Measurements from ENCODE around the gene DYNLT4.
A peak's percentile ranks its signal among the peaks of the same experiment; 100 is the strongest.
"Not testable (repeated sequence)": the region's sequence is repeated elsewhere in the genome, so short reads cannot be mapped to it uniquely, and the experiment has no call there.

The DYNLT4 gene, protein sequence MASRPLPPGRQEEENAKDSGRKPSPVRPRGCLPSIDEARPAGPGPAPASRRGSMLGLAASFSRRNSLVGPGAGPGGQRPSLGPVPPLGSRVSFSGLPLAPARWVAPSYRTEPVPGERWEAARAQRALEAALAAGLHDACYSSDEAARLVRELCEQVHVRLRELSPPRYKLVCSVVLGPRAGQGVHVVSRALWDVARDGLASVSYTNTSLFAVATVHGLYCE

DNA sequence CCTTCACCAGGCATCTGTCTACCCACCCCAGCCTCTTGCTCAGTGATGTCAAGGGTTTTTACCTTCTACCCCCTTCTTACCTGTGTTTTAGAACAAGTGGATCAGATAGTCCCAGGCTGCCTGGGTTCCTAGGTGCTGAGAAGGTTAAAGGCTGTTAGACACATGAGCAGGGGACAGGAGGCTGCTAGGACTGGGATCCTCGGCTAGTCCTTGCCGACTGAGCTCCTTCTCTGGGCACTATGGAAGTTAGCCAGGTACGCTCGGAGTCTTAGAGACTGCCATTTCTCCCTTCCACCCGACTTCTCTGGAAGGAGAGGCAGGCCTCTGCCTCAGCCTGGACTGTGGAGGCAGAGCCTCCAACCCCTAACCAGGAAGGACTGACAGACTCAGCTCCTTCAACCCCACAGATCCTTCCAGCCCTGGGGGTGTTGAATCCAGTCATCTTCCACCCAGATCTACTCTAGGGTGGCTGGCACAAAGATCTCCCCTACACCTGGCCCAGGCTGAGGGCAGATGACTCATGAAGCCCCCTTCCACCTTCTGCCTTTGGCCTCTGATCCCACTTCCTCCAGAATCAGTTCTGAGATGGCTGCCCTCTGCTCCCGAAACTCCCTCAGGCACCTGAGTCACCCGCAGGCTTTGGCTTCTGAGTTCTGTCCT, at the start of gene DYNLT4:
Gene DYNLT4 (minus strand): TSS at position 648 of the 660 bp plus-strand sequence. CDS start 683 bp downstream, outside the sequence.
- peak; percentile 39 for DNase-seq

DNA sequence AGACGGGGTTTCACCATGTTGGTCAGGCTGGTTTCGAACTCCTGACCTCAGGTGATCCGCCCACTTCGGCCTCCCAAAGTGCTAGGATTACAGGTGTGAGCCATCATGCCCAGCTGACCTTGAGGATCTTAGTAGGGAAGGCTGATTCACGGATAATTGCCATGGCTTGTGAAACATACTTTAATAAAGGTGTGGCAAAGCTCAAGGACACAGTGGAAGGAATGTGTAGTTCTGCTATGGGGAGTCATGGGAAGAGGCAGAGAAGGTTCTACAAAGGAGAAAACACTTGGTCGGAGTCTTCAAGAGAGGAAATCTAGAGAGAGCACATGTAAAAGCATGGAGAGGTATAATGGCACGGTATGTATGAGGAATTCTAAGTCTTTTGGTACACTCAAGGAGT, 48.6 kb upstream of the DYNLT4 start:
- no peak for DNase-seq

DNA sequence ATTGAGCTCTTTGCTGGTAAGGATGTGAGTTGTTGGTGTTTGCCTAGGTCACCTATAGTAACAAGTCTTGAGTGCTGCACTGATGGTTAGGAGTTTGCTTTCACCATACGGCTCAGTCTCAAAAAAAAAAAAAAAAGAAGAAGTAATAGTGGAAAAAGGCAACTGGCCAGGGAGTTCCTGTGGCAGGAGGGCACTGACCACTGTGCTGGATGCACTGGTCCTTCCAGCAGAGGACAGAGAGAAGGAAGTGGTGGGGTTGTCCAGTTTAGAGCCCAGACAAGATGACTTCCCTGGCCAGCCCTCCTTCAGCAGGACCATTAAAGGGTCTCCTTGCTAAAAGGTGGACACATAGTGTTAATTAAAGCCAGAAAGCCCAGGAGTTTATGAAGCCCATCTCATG, 47.8 kb upstream of the DYNLT4 start:
- no peak for DNase-seq

DNA sequence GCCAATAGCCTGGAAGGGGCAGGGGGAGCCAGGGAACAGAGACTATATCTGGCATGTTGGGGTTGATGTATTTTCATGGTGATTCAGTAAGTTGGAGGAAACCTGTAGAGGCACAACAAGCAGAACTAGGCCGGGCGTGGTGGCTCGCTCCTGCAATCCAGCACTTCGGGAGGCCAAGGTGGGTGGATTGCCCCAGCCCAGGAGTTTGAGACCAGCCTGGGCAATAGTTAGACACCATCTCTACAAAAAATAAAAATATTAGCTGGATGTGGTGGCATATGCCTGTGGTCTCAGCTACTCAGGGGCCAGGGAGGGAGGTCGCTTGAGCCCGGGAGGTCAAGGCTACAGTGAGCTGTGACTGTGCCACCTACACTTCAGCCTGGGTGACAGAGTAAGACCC, 46.0 kb upstream of the DYNLT4 start:
- DNase-seq = no peak

DNA sequence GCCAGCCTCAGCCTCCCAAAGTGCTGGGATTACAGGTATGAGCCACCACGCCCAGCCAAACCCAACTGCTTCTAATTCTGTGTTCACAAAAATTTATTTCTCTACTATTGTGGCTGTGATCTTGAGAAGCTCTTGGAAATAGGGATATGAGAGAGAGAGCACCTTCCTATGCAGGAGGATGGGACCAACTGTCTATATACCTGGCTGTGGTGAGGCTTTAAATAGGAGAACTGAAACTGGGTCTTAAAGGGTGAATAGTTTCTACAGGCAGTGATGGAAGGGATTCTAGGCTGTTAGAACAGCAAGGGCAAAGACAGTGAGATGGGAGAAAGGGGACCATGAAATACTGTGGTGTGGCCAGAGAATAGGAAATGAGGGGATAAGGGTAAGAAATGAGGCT, 44.2 kb upstream of the DYNLT4 start:
- no peak for DNase-seq

DNA sequence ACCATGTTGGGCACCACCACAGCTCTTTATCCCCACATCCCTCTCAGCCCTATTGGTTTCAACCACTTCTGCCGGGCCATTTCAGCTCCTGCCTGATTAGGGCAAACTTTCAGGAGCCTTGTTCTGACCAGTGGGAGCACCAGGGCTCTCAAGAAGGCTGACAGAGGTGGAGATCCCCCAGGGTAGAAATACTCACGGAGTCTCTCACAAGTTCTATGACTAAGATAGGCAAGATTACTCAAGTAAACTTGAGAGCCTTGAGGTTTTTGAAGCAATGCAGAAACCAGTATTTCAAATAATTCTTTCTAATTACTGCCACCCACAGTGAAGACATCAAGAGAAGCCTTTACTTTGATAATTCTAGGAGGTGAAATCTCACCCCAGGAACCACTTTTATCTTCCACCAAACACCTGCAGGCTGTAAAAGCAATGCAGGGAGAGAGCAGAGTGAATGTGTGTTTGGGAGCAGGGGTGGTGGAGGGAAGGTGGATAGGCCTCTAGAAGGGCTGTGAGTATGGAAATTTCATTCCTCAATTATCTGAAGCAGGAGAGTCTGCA, 42.5 kb upstream of the DYNLT4 start:
- no peak for DNase-seq

DNA sequence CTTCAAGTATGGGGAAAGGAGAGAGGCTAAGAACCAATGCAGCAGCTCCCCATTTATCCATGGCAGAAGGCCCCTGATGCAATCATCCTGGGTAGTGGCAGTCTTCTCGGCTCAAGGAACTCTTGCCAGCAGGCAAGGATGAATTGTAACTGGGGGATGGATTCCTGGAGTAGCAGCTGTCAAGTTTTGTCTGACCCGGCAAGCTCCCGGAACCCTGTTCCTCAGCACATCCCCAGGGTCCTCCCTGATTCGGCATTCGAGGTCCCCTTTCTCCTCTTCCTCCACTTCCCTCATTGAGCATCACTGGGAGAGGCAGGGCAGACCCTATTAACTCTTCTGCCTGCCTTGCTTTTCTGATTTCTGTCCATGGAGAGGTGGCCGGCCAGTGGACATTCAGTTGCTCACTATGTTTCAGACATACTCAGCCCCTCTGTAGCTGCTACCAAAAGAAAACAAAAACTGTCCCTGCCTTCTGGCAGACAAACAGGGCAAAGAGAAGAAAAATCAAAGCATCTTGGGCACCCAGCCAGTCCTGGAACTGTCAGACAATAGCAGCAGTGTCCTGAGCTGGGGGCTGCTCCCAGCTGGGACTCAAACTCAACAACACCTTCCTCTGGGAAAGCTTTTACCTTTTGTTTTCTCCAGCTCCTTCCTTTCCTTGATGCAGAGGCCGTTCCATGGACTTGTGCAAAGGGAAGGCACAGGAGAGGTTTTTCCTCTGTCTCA, 41.5 kb upstream of the DYNLT4 start:
- no peak for DNase-seq

DNA sequence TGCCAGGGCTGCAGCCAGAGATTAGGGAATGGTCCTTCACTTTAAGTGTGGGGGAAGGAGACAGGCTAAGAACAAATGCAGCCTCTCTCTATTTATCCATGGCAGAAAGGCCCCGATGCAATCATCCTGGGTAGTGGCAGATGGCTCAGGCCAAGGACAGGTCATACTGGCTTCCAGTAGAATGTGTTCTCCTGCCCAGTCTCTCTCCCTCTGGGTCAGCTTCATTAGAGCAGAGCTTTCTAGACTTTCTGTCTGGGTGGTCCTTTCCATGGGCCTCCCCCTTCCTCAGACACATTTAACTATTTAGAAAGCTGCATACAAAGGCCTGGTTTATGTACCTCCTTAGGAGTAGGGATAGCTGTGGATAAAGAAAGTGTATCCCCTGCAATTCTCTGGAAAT, 40.7 kb upstream of the DYNLT4 start:
- no peak for DNase-seq

DNA sequence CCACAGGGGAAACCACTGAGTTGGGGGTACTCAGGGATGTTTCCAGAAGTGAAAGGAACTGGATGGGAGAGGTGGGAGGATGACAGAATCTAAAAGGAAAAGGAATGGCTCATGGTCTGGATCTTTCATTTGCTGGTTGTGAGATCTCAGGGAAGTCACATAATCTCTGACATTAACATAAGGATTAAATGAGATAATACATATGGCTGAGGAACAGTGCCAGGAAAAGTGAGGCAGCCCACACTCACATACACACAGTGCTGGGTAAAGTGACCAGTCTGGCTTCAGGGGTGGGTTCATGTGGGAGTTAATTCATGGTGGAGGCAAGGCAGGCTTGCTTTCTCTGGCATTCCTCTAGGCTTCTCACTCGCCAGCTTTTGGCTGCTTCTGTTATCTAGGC, 39.8 kb upstream of the DYNLT4 start:
- DNase-seq = no peak

GRCh38 chr1:44842862-44843655, 35.9 kb upstream of the DYNLT4 start, which contains the start of gene PTCH2:
TSS of gene PTCH2 (minus strand) at chr1:44843253. CDS start at chr1:44842932, 321 bp downstream.
- DNase-seq = peak; percentile 27

- DNase-seq = no peak
Measured at GRCh38 chr1:44842486-44842861, 35.3 kb upstream of the DYNLT4 start.

- DNase-seq = no peak
Measured at GRCh38 chr1:44839576-44839975, 32.4 kb upstream of the DYNLT4 start.

DNA sequence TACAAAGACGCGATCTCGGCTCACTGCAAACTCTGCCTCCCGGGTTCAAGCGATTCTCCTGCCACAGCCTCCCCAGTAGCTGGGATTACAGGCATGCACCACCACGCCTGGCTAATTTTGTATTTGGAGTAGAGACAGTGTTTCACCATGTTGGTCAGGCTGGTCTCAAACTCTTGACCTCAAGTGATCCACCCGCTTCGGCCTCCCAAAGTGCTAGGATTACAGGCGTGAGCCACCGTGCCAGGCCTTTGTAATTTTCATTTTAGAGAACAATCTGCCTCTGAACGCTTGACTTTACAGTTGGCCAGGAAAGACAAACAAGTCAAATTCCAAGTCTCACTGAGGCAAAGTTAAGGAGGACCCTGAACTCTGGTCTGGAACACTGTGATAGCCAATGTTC, 31.1 kb upstream of the DYNLT4 start:
- not testable (repeated sequence) for DNase-seq

GRCh38 chr1:44835738-44836675, 28.9 kb upstream of the DYNLT4 start:
- DNase-seq = peak; percentile 86

- DNase-seq = no peak
Measured at GRCh38 chr1:44834328-44834727, 27.2 kb upstream of the DYNLT4 start.

GRCh38 chr1:44832056-44832705, 25.0 kb upstream of the DYNLT4 start:
- DNase-seq = no peak

GRCh38 chr1:44831516-44831915, 24.4 kb upstream of the DYNLT4 start:
- no peak for DNase-seq

DNA sequence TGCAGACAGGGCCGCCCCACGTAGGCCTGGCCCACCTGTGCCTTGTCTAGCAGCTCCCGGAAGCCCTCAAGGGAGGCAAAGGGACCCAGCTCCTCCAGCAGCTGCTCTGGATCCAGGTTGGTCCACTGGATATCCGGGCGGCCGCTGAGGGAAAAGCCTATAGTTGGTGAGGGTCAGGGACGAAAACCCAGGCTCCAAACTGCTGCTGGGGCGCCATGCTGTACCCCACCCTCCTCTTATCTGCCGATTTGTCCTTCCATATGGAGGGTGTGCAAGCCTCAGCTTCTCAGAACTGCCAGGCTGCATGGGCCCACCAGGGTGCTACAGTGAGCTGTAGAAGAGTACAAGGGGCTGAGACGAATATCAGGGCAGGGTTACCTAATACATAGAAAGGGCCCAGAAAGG, 23.8 kb upstream of the DYNLT4 start:
- DNase-seq = no peak

DNA sequence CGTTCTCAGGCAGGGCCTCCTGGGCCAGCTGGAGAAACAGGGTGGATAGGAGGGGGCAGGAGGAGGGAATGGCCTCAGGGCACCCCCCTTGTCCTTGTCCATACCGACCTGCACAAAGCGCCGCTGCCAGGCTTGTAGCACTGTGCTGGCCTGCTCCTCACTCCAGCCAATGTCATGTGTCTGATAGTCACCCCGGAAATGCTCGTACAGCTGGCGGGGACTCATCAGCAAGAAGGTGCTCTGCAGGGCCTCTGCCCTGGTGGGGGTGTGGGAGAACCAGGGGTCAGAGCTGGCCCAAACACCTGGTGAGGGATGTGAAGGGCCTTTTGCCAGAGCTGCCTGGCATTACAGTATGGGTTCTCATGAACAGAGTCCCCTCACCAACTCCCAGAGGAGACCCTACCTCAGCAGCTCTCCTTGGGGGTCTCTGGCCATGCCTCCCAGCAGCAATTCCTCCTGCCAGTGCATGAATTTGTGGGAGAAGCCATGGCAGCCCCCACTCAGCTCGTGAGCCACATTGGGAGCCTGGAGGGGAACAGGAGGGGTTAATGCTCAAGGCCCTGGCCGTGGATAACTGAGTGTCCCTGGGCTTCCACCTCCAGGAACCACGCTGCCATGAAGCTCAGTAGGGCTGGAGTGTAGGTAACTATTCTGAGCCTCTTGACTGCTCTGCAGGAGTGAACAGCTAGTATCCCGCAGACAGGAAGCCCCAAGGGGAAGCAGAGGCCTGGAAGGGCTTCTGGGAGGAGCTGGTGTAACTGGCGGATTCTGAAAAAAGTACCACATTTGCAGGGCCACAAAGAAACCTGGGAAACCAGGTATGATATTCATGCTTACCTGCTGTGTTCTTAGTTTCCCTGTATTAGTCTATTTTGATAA, 22.6 kb upstream of the DYNLT4 start:
- no peak for DNase-seq

GRCh38 chr1:44828841-44829440, 21.8 kb upstream of the DYNLT4 start:
- DNase-seq = no peak
